HG03060 (cell line): ENCODE results near the gene VCAN.
"Not testable (repeated sequence)": the region's sequence is repeated elsewhere in the genome, so short reads cannot be mapped to it uniquely, and the experiment has no call there.

Experiments
- ATAC-seq: cut with Tn5 transposase; IDR thresholded peaks from one replicate; pipeline ENCODE4 v1.9.1; 2021; ENCODE audit warnings: low read depth, moderate number of reproducible peaks; ENCODE audit not compliant: unreplicated experiment

VCAN gene

DNA sequence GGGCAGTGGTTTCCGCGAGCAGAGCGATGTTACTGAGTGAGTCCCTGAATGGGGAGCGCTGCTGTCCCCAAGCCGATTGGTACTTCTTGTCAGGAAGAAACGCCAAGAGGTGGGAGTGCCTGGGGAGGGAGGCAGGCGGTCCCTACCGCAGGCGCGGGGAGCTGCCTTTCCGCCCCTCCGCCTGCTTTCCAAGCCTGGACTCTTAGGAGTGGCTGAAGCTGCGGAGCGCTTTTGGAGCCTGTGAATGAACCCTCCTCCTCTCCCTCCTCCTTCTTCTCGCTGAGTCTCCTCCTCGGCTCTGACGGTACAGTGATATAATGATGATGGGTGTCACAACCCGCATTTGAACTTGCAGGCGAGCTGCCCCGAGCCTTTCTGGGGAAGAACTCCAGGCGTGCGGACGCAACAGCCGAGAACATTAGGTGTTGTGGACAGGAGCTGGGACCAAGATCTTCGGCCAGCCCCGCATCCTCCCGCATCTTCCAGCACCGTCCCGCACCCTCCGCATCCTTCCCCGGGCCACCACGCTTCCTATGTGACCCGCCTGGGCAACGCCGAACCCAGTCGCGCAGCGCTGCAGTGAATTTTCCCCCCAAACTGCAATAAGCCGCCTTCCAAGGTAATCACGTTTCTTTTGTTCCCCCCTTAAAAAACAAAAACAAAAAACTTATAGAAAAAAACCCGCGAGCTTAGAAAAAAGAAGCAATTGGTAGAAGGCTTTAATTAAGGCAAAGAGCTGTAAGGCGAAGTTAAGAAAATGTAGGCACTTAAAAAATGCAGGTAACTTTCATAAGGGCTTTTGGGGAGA, at the start of gene VCAN:
VCAN (plus strand) TSS at position 340 of the 808 bp plus-strand sequence. CDS start 11,775 bp downstream, outside the sequence.
- ATAC-seq: no peak

DNA sequence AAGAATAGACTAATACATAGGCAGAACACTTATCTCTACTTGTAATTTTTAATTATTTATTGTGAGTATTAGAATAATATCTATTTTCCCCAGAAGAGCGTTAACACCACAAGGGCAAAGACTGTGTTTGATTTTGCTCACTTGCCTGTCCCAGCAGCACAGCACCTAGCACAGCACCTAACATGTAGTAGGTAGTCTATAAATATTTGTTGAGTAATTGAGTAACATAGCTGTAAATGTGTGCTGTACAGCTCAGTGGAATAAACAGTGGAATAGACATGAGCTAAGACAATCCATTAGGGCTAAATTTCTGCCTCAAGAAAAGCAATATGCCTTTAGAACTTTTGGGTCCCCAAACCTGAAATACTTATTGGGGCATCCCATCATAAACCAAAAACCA, 49.3 kb upstream of the VCAN start:
- no peak for ATAC-seq

DNA sequence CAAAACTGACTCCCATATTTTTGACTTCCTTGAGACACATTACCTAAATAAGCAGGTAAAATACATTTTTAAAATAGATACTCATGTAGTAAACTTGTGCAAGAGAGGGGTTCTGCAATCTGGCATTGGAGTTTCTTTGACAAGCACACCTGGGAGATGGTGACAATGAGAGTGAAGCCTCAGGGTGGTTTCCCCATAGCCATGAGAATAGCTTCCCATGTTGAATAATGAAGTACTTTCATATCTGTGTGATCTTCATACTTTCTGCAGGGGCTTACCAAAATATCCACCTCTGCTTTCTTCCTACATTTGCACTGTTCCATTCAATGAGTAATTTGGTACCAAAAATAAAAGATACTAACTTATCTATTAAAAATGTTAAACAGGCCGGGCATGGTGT, 44.7 kb upstream of the VCAN start:
- ATAC-seq: peak; percentile 47

DNA sequence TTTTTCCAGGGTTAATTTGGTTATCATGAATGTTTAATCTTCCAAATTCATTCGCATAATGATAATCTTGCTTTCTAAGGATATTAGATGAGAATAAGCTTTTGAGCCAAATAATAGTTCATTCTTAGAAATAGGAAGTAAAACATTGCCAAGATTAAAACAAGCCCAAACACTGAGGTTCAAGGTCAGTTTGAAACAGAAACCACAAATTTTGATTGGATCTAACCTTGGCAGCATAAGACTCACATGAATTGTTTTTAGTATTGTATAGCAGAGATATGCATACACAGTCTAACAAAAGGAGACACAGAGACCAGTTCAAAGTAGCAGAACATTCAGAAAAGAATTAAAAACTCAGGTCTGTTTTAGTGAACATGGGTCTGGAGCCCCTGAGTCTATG, 43.4 kb upstream of the VCAN start:
- ATAC-seq: no peak

DNA sequence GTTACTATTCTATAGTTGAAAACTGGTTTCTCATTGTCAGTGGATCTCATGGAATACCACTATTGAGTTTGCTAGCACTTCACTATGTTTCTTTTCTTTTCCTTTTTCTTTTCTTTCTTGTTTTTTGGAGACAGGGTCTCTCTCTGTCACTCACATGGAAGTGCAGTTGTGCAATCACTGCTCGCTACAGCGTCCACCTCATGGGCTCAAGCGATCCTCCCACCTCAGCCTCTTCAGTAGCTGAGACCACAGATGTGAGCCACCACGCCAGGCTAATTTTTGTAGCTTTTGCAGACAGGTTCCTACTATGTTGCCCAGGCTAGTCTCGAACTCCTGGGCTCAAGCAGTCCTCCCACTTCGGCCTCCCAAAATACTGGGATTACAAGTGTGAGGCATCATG, 42.7 kb upstream of the VCAN start:
- no peak for ATAC-seq

DNA sequence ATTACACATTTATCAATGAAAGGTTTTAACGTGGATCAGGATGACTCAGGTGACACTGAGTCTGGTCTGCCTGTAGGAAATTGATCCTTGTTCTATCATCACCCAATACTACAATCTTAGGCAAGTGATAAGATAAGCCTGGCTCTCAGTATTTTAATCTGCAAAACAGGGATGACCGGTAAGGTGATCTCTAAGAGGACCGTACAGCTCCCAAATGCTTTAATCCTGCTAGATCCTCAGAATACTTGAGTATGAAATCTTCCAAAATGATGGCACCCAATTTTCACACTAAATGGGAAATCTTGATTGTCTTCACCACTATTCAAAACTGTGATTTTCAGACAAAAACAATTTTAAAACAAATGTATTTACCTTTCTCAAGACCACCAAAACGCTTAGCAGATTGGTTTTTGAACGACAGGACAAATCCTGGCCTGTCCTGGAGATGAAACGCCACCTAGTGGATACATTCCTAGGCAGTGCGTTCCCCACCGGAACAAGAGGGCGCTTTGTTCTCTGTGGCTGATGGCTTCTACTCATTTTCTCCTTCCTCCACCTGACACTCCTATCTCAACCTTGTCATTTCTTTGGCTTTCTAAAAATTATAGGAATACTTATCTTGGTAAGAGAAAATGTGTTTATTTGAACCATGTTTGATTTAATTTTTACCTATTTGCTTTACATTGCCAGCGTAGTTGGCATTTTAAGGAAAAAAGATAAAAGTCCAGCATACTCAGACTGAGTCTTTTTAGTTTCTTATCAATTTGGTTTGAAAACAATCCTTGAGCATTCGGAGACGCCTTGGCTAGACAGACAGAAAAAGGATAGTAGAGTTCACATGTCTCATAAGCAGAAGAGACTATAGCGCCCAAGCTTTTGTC, 41.2 kb upstream of the VCAN start:
- no peak for ATAC-seq

DNA sequence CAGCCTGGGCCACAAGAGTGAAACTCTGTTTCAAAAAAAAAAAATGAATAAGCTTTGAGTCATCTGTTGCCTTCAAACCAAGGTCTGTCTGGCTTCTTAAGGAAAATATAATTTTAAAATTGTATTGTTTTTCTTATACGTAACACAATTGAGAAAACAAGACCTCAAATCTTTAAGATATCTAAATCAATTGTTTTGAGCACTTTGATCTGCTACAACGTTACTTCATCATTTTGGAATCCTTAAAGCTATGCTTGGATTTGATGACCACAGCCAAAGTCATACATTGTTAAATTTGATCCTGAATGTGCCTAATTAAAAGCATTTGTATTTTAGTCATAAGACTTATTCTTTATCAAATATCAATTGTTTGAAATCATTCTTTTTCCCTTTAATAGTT, 37.7 kb upstream of the VCAN start:
- no peak for ATAC-seq

DNA sequence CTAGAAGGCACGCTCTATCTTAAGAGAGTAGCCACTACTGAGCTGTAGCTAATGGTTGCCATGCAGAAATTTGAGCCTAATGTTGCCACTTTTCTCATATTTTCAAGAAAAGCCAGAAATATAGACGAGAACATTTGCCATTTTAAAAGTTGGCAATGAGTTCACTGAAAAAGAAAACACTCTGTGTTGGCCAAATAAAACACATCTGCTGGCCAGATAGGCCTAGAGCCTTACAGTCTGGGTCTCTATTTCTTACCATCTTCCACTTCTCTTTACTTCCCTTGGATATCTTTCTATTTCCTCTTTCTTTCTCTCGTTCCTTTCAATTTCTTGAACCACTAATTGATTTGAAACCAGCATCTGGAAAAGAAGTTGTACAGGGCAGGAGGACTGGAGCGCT, 36.6 kb upstream of the VCAN start:
- ATAC-seq: no peak

DNA sequence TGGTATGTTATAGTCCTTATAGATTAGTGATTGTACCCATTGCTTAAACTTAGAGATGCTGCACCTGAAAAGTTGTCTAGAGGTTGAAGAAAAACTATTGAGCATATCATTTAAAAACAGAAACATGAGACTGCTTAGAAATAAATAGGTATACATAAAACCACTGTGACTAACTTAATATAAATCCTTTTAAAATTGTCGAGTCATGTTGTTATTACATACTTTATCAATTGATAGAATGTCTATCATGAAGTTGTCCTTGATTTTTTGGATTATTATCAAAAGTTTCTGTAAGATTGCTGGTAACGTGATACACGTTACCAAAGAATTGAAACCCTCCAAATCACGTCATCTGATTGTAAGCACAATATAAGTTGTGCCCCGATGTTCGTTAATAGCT, 35.3 kb upstream of the VCAN start:
- ATAC-seq: no peak

DNA sequence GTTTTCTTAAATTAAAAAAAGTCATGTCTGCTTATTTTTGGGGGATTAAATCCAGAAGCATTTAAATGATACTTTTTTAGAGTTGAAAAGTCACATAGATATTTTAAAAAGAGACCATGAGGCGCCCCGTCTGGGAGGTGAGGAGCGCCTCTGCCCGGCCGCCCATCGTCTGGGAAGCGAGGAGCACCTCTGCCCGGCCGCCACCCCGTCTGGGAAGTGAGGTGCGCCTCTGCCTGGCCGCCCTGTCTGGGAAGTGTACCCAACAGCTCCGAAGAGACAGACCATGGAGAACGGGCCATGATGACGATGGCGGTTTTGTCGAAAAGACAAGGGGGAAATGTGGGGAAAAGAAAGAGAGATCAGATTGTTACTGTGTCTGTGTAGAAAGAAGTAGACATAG, 33.8 kb upstream of the VCAN start:
- not testable (repeated sequence) for ATAC-seq

DNA sequence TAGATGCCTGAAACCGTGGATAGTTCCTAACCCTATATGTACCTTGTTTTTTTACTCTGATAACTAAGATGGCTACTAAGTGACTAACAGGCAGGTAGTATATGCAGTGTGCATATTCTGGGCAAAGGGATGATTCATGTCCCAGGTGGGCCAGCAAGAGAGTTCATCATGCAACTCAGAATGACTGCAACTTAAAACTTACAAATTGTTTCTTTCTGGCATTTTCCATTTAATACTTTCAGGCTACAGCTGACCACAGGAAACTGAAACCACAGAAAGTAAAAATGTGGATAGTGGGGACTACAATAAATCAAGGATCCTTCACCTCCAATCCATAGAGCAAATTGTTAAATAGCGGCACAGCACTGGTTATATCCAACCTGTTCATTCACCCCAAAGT, 30.7 kb upstream of the VCAN start:
- no peak for ATAC-seq

DNA sequence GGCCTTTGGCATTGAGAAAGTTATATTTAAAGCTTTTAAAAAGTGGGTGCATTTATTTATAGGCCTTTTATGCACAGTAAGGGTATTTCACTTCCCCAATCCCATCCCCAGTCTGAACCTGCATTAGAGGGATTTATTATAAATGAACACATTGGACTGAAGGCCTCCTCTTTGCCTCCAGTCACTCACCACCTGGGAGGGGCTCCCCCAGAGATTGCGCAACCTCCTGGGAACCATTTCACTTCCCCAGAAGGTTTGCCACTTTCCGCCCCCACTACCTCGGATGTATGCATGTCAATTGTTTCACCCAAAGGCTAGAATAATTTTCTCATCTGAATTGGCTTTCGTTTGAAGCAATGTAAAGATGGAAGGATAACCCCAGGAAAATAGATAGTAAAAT, 29.8 kb upstream of the VCAN start:
- ATAC-seq: no peak

DNA sequence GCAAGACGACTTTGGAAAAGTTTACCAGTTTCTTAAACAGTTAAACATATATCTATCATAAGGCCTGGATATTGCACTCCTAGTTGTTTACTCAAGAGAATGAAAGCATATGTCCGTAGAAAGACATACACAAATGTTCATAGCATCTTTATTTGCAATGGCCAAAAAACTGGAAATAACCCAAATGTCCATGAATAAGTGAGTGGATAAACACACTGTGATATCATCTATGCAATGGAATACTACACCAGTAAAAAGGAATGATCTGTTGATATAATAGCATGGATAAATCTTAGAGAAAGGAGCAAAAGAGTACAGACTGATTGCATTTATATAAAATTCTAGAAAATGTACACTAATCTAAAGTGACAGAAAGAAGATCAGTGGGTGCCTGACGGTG, 28.0 kb upstream of the VCAN start:
- no peak for ATAC-seq

DNA sequence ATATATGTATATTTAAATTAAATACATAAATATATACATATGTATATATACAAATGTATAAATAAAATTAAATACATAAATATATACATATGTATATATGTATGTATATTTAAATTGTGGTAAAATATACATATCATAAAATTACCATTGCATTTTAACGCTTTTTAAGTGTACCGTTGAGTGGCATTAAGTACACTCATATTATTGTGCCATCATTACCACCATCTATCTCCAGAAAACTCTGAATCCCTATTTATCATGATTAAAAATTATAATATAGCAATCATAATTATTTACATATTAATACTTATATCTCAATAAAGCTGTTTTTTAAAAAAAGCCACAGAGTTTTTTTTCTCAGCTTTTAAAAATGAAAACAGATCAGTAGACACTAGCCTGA, 27.1 kb upstream of the VCAN start:
- no peak for ATAC-seq

DNA sequence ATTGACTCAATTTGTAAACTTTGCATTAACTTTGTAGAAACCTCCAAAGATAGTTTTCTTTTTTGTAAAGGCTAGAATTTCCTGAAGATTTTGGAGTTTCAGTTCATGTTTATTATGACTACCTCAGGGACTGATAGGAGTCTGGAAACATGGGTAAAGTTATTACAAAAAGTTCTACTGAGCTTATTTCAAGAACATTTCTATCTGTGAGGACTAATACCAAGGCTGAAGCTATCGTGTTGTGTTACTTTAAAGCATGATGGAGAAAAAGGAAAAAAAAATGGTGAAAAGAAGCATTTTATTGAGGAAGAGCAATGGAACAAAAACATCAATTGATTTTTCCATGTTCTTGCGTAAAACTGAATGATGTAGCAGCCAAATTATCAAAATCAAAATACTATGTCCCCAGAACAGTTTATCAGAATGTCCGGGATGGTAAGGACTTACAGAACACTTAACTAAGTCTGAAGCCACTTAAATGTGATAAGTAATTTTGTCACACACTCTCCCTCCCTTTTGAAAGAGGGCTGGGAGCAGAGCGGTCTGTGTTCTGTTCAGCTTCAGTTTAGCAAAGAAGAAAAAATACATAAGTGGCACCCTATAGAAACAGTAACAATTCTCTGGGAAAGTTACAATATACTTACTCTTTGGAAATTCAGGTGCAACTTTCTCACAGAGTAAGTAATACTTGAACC, 25.1 kb upstream of the VCAN start:
- ATAC-seq: no peak

DNA sequence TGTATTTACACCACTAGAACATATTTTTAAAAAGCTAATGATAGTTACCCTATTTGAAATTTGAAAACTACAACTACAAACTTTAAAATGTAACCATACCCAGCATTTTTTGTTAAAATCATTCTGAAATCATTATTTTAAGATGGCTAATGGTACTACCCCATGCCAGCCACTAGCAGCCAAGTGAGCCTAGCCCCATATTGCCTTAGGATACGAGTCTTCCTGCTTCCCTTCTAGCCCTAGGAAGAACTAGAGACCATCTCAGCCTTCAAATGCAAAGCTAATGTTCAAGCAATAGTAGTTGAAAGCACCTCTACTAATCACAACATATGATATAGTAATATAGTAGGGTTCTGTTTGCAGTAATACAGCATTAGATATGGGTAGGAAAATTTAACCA, 24.0 kb upstream of the VCAN start:
- ATAC-seq: no peak

DNA sequence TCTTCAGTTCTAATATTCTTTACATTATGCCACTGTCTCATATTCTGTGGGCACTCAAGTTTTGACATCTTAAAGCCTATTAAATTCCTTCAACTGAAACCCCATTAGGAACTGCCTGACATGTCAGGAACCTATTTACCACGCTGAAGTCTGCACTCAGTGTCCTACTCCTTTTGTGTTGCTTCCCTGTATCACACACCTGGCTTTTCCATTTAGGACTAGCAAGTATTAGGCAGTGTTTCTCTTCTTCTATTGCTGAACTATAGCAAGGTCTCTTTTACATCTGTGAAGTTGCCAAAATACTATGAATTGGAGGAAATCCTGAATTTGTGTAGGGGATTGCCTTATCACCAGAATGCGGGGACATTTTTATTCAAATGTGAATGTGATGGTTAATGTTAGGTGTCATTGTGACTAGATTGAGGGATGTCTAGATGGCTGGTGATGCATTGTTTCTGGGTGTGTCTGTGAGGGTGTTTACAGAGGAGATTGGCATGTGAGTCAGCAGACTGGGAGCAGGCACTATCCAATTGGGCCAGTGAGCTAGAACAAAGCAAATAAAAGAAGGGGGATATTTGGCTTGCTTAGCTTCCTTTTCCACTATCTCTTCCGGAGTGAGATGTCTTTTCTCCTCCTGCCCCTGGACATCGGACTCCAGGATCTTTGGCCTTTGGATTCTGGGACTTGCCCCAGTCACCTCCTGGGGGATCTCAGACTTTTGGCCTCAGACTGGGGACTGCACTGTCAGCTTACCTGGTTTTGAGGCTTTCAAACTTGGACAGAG, 21.2 kb upstream of the VCAN start:
- no peak for ATAC-seq

DNA sequence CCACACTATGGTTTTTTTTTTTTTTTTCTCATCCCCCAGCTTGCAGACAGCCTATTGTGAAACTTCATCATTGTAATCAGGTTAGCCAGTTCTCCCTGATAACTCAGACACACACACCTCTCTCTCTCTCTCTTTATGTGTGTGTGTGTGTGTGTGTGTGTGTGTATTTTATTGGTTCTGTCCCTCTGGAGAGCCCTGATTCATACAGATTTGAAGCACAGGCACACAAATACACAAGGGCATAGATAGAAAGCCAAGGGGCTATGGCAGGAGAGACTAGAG, 20.6 kb upstream of the VCAN start:
- ATAC-seq: no peak

DNA sequence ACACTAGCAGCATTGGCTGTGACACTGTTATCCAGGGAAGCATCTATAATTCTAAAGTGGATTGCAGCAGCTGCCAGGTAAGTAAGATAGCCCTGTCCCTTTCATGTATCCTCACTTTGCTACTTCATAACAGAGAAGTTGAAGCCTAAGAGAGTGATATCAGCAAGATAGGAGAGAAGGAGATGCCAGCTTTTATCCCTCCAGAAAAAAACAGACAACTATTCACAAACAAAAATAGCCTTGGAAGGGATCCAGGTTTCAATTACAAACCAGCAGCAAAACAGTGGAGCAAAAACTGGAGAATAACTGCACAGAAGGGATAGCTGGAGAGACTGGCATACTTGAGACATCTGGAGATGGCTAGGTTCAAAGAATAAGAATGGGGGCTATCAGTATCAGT, 19.6 kb upstream of the VCAN start:
- no peak for ATAC-seq

DNA sequence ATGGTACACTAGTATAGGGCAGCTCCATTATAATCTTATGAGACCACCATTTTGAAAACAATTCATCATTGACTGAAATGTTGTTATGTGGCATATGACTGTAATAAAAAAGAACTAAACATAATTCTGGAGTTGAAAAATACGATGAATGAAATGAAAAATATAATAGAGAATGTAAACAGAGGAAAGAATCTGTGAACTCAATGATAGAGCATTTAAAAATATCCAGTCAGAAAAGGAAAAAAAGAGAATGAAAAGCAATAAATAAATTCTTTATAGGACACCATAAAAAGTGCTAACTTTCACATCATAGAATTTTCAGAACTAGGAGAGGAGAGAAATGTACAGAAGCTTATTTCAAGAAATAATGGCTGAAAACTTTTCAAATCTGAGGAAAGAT, 17.6 kb upstream of the VCAN start:
- ATAC-seq: no peak

DNA sequence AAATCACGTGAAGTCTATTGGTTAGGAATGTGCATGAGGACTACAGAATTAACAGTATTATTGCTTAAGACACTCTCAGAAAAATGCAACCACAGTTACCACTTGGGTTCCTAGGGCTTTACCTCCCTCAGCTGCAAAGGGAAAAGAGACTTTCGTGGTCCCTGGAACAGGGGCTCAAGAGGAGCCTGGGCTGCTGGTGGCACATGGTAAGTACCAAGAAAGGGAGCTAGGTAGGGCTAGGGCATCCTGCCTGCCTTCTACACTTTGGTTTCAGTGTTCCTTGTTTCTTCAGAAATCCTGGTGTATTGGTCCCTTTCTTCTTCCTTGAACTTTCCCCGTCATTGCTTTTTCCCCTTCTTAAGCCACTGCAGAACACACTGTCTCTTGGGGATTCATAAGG, 7.3 kb upstream of the VCAN start:
- no peak for ATAC-seq
